ENCODE results near the gene FAM3A. TPM values are rescaled to one million over a fixed set of nuclear protein-coding genes. Genes with fewer than 3 reads are reported as not detected.

Gene FAM3A
- total and polyA plus RNA-seq, 10 of the 15 experiments (the other 5 are each of a cell fraction or from before 2014, with no cell fraction given): 0.29 to 21.1 (median 11.4) TPM

- H3K9ac ChIP-seq (ENCODE audit: control insufficient read depth, insufficient read depth, low read length): no peak overlapping the region
- POLR2A ChIA-PET: no interaction called here
- no peak overlapping the region for H3K4me2 ChIP-seq (ENCODE audit: control insufficient read depth, insufficient read depth)
- no TSS peak for BruUV-seq (replicated peaks)
- WGBS (ENCODE audit: insufficient coverage, insufficient replicate concordance, low lambda C conversion rate, missing lambda C conversion rate): 80% methylated on average over 28 of the region's 36 CpGs
- RAD21 ChIA-PET (ENCODE audit: unreplicated experiment): no interaction called here
- no peak for TF ChIP-seq POLR2AphosphoS2 (IDR thresholded peaks at IDR 0.05; ENCODE audit: low read depth, low read length)
- TF ChIP-seq ZNF622 (IDR thresholded peaks at IDR 0.05): no peak
- no peak for TF ChIP-seq ZNF274 (IDR thresholded peaks at IDR 0.05; ENCODE audit: insufficient read depth, insufficient read length)
- TF ChIP-seq, protein P1, sequence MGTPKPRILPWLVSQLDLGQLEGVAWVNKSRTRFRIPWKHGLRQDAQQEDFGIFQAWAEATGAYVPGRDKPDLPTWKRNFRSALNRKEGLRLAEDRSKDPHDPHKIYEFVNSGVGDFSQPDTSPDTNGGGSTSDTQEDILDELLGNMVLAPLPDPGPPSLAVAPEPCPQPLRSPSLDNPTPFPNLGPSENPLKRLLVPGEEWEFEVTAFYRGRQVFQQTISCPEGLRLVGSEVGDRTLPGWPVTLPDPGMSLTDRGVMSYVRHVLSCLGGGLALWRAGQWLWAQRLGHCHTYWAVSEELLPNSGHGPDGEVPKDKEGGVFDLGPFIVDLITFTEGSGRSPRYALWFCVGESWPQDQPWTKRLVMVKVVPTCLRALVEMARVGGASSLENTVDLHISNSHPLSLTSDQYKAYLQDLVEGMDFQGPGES (IDR thresholded peaks at IDR 0.05): no peak
- no peak for TF ChIP-seq IRF4 (IDR thresholded peaks at IDR 0.05; ENCODE audit: low read depth, low read length)
- TF ChIP-seq PRDM15 (CRISPR knock-in tag; IDR thresholded peaks at IDR 0.05): no peak
- TF ChIP-seq BMI1 (IDR thresholded peaks at IDR 0.05; ENCODE audit: borderline replicate concordance): no peak
- TF ChIP-seq POU2F2 (IDR thresholded peaks at IDR 0.05; ENCODE audit: borderline replicate concordance, low read depth, low read length): no peak
- TF ChIP-seq IKZF2 (IDR thresholded peaks at IDR 0.05): no peak
- TF ChIP-seq EZH2 (IDR thresholded peaks at IDR 0.05; ENCODE audit: borderline replicate concordance, control insufficient read depth, low read depth, low read length): no peak
- TF ChIP-seq JUNB (IDR thresholded peaks at IDR 0.05): no peak
- TF ChIP-seq BACH1 (IDR thresholded peaks at IDR 0.05; ENCODE audit: borderline replicate concordance): no peak
- no peak for TF ChIP-seq SREBF2 (IDR thresholded peaks at IDR 0.05; ENCODE audit: low read length)
- DNase-seq (ENCODE audit: low read depth, low spot score) (no peak), FAIRE-seq (no peak), ATAC-seq (no peak)
- H3K4me1 ChIP-seq (ENCODE audit: control insufficient read depth, insufficient read depth, low read length): no peaks in the 10 kb centered on the region
- H3K36me3 ChIP-seq (ENCODE audit: control insufficient read depth in 2 of 2, insufficient read depth in 2 of 2, low read length in 1 of 2): peaks cover 0 to 2% of the 10 kb centered on the region in 2 experiments; a peak in 2 of 4 replicates
- H3K4me3 ChIP-seq: no peak overlapping the region
- peaks cover 4% of the 10 kb centered on the region for H3K79me2 ChIP-seq (ENCODE audit: control insufficient read depth, insufficient read depth, low read length)
- no peaks in the 10 kb centered on the region for H4K20me1 ChIP-seq (ENCODE audit: control insufficient read depth, insufficient read depth)
- no peak overlapping the region for H3K27ac ChIP-seq (ENCODE audit: control insufficient read depth, insufficient read depth)
- H2AFZ ChIP-seq (ENCODE audit: control insufficient read depth, low read depth, low read length): no peak overlapping the region
- in situ Hi-C loops (cut with MboI) (no loop called here), intact Hi-C loops (cut with micrococcal nuclease; ENCODE audit: unreplicated experiment) (no loop called here)
- SMC1A ChIA-PET (ENCODE audit: uncharacterized antibody, unreplicated experiment): interaction anchor here (0.6 kb wide), 2 partner anchors 75 to 1543 kb away, joined by 3 to 4 read pairs; no protein-coding TSS in a partner anchor
- H3K27me3 ChIP-seq (replicated peaks in 1 of 2; ENCODE audit: control insufficient read depth in 2 of 2, insufficient read depth in 2 of 2, low read length in 1 of 2): no peaks in the 10 kb centered on the region
- CTCF ChIA-PET: interaction anchor here (1.2 kb wide), 1 partner anchor 63 kb away, joined by 3 read pairs; no protein-coding TSS in a partner anchor
- H3K9me3 ChIP-seq (replicated peaks; ENCODE audit: control insufficient read depth, insufficient read depth, low read length): no peaks in the 10 kb centered on the region; the same call in 2 of the 3 replicates
Measured at GRCh38 chrX:154463611-154464220, 52.3 kb downstream of the FAM3A start.
